ENCODE measurements around the gene OR10R2. TPM values are rescaled to one million over a fixed set of nuclear protein-coding genes. Genes with fewer than 3 reads are reported as not detected.
"Not testable (repeated sequence)": the region's sequence is repeated elsewhere in the genome, so short reads cannot be mapped to it uniquely, and the experiment has no call there.

The OR10R2 gene, protein sequence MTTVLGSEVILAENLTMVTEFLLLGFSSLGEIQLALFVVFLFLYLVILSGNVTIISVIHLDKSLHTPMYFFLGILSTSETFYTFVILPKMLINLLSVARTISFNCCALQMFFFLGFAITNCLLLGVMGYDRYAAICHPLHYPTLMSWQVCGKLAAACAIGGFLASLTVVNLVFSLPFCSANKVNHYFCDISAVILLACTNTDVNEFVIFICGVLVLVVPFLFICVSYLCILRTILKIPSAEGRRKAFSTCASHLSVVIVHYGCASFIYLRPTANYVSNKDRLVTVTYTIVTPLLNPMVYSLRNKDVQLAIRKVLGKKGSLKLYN
- not detected for total RNA-seq

DNA sequence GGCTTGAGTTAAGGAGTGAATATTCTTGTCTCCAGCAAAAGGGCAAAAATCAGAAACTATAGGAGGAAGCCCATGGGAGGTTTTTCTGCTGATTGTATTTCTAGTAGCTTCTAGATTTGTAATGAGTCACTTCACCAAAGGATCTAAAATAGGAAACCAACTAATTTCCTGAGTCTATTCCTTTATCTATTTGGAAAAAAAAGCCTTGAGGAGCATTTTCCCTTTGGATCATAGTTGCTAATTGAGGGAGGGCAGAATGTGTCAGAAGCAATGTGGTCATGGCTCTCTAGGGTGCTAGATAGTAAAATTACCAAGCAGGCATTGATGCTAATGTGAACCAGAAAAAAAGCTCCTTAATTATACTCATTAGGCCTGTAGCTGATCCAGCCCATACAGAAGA lies at the start of gene OR10R2:
OR10R2 (plus strand) TSS at position 301 of the 400 bp plus-strand sequence. CDS start 106 bp downstream, outside the sequence.
- no peaks in the 10 kb centered on the region for H3K9me3 ChIP-seq
- TF ChIP-seq, protein P1, sequence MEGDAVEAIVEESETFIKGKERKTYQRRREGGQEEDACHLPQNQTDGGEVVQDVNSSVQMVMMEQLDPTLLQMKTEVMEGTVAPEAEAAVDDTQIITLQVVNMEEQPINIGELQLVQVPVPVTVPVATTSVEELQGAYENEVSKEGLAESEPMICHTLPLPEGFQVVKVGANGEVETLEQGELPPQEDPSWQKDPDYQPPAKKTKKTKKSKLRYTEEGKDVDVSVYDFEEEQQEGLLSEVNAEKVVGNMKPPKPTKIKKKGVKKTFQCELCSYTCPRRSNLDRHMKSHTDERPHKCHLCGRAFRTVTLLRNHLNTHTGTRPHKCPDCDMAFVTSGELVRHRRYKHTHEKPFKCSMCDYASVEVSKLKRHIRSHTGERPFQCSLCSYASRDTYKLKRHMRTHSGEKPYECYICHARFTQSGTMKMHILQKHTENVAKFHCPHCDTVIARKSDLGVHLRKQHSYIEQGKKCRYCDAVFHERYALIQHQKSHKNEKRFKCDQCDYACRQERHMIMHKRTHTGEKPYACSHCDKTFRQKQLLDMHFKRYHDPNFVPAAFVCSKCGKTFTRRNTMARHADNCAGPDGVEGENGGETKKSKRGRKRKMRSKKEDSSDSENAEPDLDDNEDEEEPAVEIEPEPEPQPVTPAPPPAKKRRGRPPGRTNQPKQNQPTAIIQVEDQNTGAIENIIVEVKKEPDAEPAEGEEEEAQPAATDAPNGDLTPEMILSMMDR (IDR thresholded peaks at IDR 0.05) = no peak
- no peak for TF ChIP-seq POLR2A (IDR thresholded peaks at IDR 0.05)
- no peak within 1 kb of the TSS for H3K4me3 ChIP-seq
- H3K4me1 ChIP-seq = no peaks in the 10 kb centered on the region
- intact Hi-C loops (cut with DNase I; ENCODE audit: low total_unique reads) = no loop called here
- H3K27ac ChIP-seq = no peak within 1 kb of the TSS
- no peak for DNase-seq
- H3K27me3 ChIP-seq = no peaks in the 10 kb centered on the region
- peaks cover 0 to 3% of the 10 kb centered on the region in 2 donors for H3K36me3 ChIP-seq

DNA sequence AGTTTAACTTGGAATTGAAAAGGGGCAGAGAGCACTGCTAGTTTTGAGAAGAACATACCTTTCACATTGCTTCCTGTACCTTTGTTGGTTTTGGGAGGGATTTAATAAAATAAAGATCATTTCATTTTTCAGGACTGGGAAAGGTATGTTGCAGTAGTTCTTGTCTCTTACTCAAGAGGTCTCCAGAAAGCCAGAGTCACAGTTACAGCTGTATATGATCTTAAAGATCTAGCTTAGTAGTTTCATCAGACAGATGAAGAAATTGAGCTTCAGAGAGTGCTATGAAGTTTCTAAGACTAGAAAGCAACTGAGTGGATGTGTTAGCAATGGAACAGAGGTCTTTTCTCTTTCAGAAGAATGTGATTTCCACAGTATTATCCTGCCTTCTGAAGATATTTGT lies 47.0 kb upstream of the OR10R2 start:
- TF ChIP-seq, protein P1 (IDR thresholded peaks at IDR 0.05) = no peak
- no peak for TF ChIP-seq POLR2A (IDR thresholded peaks at IDR 0.05)
- H3K4me1 ChIP-seq = no peaks in the 10 kb centered on the region
- H3K9me3 ChIP-seq = no peaks in the 10 kb centered on the region
- H3K27me3 ChIP-seq = no peaks in the 10 kb centered on the region
- no peaks in the 10 kb centered on the region for H3K36me3 ChIP-seq
- H3K4me3 ChIP-seq = no peak overlapping the region
- H3K27ac ChIP-seq = no peak overlapping the region
- no peak for DNase-seq
- intact Hi-C loops (cut with DNase I; ENCODE audit: low total_unique reads) = no loop called here

DNA sequence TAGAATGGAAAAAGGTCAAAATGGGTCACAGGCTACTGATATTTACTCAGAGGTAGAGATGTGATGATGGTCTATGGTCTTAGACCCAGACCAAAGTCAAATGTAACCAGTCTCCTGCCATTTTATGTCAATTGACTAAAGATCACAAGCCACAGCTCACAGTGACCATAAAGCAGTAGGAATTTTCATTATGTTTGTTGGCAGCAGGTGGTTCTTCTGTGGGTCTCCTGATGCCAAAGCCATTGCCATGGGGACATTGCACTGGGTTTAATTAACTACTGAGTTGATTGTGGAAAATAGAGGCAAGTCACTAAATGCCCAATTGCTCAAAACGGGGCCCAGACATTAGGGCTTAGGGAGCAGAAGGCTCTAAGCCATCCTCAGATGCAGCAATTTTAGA lies 45.9 kb upstream of the OR10R2 start, which contains the start of gene OR10K2:
OR10K2 (minus strand) TSS at position 101 of the 400 bp plus-strand sequence. CDS start 5,371 bp downstream, outside the sequence.
- no peaks in the 10 kb centered on the region for H3K36me3 ChIP-seq
- intact Hi-C loops (cut with DNase I; ENCODE audit: low total_unique reads) = no loop called here
- no peak within 1 kb of the TSS for H3K27ac ChIP-seq
- no peak for DNase-seq
- TF ChIP-seq, protein P1 (IDR thresholded peaks at IDR 0.05) = no peak
- TF ChIP-seq POLR2A (IDR thresholded peaks at IDR 0.05) = no peak
- no peaks in the 10 kb centered on the region for H3K4me1 ChIP-seq
- H3K9me3 ChIP-seq = no peaks in the 10 kb centered on the region
- H3K4me3 ChIP-seq = no peak within 1 kb of the TSS
- no peaks in the 10 kb centered on the region for H3K27me3 ChIP-seq

DNA sequence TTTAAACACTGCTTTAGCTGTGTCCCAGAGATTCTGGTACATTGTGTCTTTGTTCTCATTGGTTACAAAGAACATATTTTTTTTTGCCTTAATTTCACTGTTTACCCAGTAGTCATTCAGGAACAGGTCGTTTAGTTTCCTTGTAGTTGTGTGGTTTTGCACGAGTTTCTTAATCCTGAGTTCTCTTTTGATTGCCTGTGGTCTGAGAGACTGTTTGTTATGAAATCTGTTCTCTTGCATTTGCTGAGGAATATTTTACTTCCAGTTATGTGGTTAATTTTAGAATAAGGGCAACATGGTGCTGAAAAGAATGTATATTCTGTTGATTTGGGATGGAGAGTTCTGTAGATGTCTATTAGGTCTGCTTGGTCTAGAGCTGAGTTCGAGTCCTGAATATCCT lies 41.9 kb upstream of the OR10R2 start:
- H3K9me3 ChIP-seq; H3K4me1 ChIP-seq; H3K27me3 ChIP-seq; intact Hi-C loops (cut with DNase I; ENCODE audit: low total_unique reads); H3K27ac ChIP-seq; DNase-seq; H3K36me3 ChIP-seq; H3K4me3 ChIP-seq: not testable (repeated sequence)

DNA sequence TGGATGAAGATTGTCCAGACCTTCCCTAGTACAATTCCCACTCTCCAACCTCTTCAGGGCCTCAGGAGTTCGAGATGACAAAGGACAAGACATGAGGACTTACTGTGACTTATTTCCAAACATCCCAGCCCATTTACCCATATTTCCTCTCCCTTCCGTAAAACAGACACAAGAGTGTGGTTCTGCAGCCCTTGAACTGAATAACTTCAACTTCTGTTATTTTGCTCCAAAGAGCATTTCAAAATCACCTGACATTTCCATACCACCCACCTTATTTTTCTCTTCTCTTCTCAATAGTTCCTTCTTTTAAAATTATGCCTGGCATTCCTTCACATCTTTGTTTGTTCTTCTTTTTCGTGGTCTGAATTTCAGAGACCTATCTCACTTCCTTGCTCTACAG lies 37.3 kb upstream of the OR10R2 start:
- Histone ChIP-seq H3K9me3 (no peaks in the 10 kb centered on the region), H3K4me3 (no peak overlapping the region), H3K27ac (no peak overlapping the region), H3K4me1 (no peaks in the 10 kb centered on the region), H3K27me3 (no peaks in the 10 kb centered on the region), H3K36me3 (no peaks in the 10 kb centered on the region)
- intact Hi-C loops (cut with DNase I; ENCODE audit: low total_unique reads) = no loop called here
- TF ChIP-seq, protein P1 (IDR thresholded peaks at IDR 0.05) = no peak
- TF ChIP-seq POLR2A (IDR thresholded peaks at IDR 0.05) = no peak
- no peak for DNase-seq

Data from uterus (tissue), 4 donors.